RWPE2 (cell line): ENCODE measurements around the gene SIAH3.

ENCODE experiments used
- ATAC-seq: fragments of 200-7000 bp; cut with Tn5 transposase; 3 replicates; pipeline ENCODE4 v1.9.1; 2021; ENCODE audit warnings: low read depth
- DNase-seq: peaks from one replicate; pipeline ENCODE4 v3.0.0-alpha.2; 2020; ENCODE audit warnings: low spot score
- H3K27ac ChIP-seq: fragments of 450-650 bp; 2 replicates; pipeline ENCODE4 v1.5.1; 2017; ENCODE audit warnings: mild to moderate bottlenecking; ENCODE audit not compliant: poor library complexity, severe bottlenecking
- H3K27me3 ChIP-seq: fragments of 250-450 bp; sonication (Bioruptor Pico); 2 replicates; pipeline ENCODE4 v1.5.1; 2021; ENCODE audit warnings: mild to moderate bottlenecking, moderate library complexity; ENCODE audit not compliant: insufficient read depth, poor library complexity, severe bottlenecking
- H3K36me3 ChIP-seq: fragments of 250-450 bp; sonication (Bioruptor Pico); 2 replicates; pipeline ENCODE4 v1.5.1; 2020; ENCODE audit warnings: low read depth, mild to moderate bottlenecking, moderate library complexity
- H3K4me1 ChIP-seq: fragments of 250-450 bp; sonication (Bioruptor Pico); 2 replicates; pipeline ENCODE4 v1.5.1; 2021; ENCODE audit warnings: mild to moderate bottlenecking, moderate library complexity; ENCODE audit not compliant: insufficient read depth, poor library complexity, severe bottlenecking
- H3K4me3 ChIP-seq: fragments of 250-450 bp; sonication (Bioruptor Pico); 2 replicates; pipeline ENCODE4 v1.5.1; 2021; ENCODE audit warnings: mild to moderate bottlenecking, moderate library complexity; ENCODE audit not compliant: severe bottlenecking
- H3K9me3 ChIP-seq: fragments of 250-450 bp; sonication (Bioruptor Pico); 2 replicates; pipeline ENCODE4 v1.5.1; 2021; ENCODE audit warnings: mild to moderate bottlenecking, moderate library complexity; ENCODE audit not compliant: severe bottlenecking
- CTCF ChIP-seq: fragments of 450-650 bp; IDR thresholded peaks from one replicate; pipeline ENCODE4 v1.5.1; 2017; ENCODE audit warnings: mild to moderate bottlenecking, moderate library complexity; ENCODE audit not compliant: poor library complexity, severe bottlenecking

Gene SIAH3

GRCh38 chr13:45833663-45834375, 17.7 kb downstream of the SIAH3 start:
- no peaks in the 10 kb centered on the region for H3K9me3 ChIP-seq
- no peak overlapping the region for H3K4me3 ChIP-seq
- ATAC-seq: peak; percentile 88
- H3K27ac ChIP-seq: no peak overlapping the region
- no peaks in the 10 kb centered on the region for H3K36me3 ChIP-seq
- no peaks in the 10 kb centered on the region for H3K4me1 ChIP-seq
- no peaks in the 10 kb centered on the region for H3K27me3 ChIP-seq
- TF ChIP-seq CTCF: no peak
- DNase-seq: no peak

GRCh38 chr13:45833242-45833641, 18.3 kb downstream of the SIAH3 start:
- Histone ChIP-seq H3K9me3 (no peaks in the 10 kb centered on the region), H3K4me3 (no peak overlapping the region), H3K36me3 (no peaks in the 10 kb centered on the region), H3K4me1 (no peaks in the 10 kb centered on the region), H3K27me3 (no peaks in the 10 kb centered on the region), H3K27ac (no peak overlapping the region)
- DNase-seq (no peak), ATAC-seq (no peak)
- TF ChIP-seq CTCF: no peak

- no peak overlapping the region for H3K4me3 ChIP-seq
- H3K4me1 ChIP-seq: no peaks in the 10 kb centered on the region
- no peak overlapping the region for H3K27ac ChIP-seq
- no peaks in the 10 kb centered on the region for H3K9me3 ChIP-seq
- no peak for TF ChIP-seq CTCF
- ATAC-seq: no peak
- H3K36me3 ChIP-seq: no peaks in the 10 kb centered on the region
- H3K27me3 ChIP-seq: no peaks in the 10 kb centered on the region
- no peak for DNase-seq
Observed at GRCh38 chr13:45831851-45832250, 19.7 kb downstream of the SIAH3 start.

GRCh38 chr13:45830121-45830520, 21.4 kb downstream of the SIAH3 start:
- DNase-seq (no peak), ATAC-seq (no peak)
- H3K27me3 ChIP-seq: no peaks in the 10 kb centered on the region
- H3K4me1 ChIP-seq: no peaks in the 10 kb centered on the region
- H3K4me3 ChIP-seq: no peak overlapping the region
- no peak for TF ChIP-seq CTCF
- H3K9me3 ChIP-seq: no peaks in the 10 kb centered on the region
- no peaks in the 10 kb centered on the region for H3K36me3 ChIP-seq
- no peak overlapping the region for H3K27ac ChIP-seq

GRCh38 chr13:45828256-45828968, 23.1 kb downstream of the SIAH3 start:
- Histone ChIP-seq H3K4me3 (no peak overlapping the region), H3K27ac (no peak overlapping the region), H3K27me3 (no peaks in the 10 kb centered on the region), H3K36me3 (no peaks in the 10 kb centered on the region), H3K4me1 (no peaks in the 10 kb centered on the region), H3K9me3 (no peaks in the 10 kb centered on the region)
- TF ChIP-seq CTCF: no peak
- ATAC-seq: no peak
- DNase-seq: no peak
